Neural progenitor cell (in vitro differentiated cells): ENCODE data around the gene ZPBP. TPM values are rescaled to one million over a fixed set of nuclear protein-coding genes. Genes with fewer than 3 reads are reported as not detected.

Source experiments
- DNase-seq: peaks from one replicate; pipeline ENCODE4 v3.0.0-alpha.2; 2016; ENCODE audit warnings: low spot score
- H2AFZ ChIP-seq: fragments of 200-600 bp; sonication (generic); replicated peaks from 2 replicates; pipeline ENCODE4 v1.6.1; 2016; ENCODE audit warnings: antibody characterized with exemption
- H3F3A ChIP-seq: fragments of 200-600 bp; sonication (generic); 2 replicates; pipeline ENCODE4 v1.6.1; 2016; ENCODE audit warnings: antibody characterized with exemption, low read depth
- H3K27ac ChIP-seq: fragments of 200-600 bp; sonication (generic); 2 replicates; pipeline ENCODE4 v1.5.1; 2016; ENCODE audit warnings: mild to moderate bottlenecking
- H3K27me3 ChIP-seq: fragments of 200-600 bp; sonication (generic); 2 replicates; pipeline ENCODE4 v1.6.1; 2016; ENCODE audit warnings: mild to moderate bottlenecking, moderate library complexity
- H3K36me3 ChIP-seq: fragments of 200-600 bp; sonication (generic); 2 replicates; pipeline ENCODE4 v1.5.1; 2016
- H3K4me1 ChIP-seq: fragments of 200-600 bp; sonication (generic); 2 replicates; pipeline ENCODE4 v1.6.1; 2016; ENCODE audit warnings: mixed run types
- H3K4me2 ChIP-seq: fragments of 200-600 bp; sonication (generic); 2 replicates; pipeline ENCODE4 v1.6.1; 2016
- H3K4me3 ChIP-seq: fragments of 200-600 bp; sonication (generic); 2 replicates; pipeline ENCODE4 v1.5.1; 2016
- H3K79me2 ChIP-seq: fragments of 200-600 bp; sonication (generic); 2 replicates; pipeline ENCODE4 v1.6.1; 2016; ENCODE audit warnings: low read depth
- H3K9ac ChIP-seq: fragments of 200-600 bp; sonication (generic); 2 replicates; pipeline ENCODE4 v1.6.1; 2016
- H3K9me3 ChIP-seq: fragments of 200-600 bp; sonication (generic); 2 replicates; pipeline ENCODE4 v1.5.1; 2016; ENCODE audit warnings: low read depth
- H4K20me1 ChIP-seq: fragments of 200-600 bp; sonication (generic); 2 replicates; pipeline ENCODE4 v1.6.1; 2016; ENCODE audit warnings: low read depth
- H3K27ac Mint-ChIP-seq: 3 replicates; pipeline ENCODE4 v1.8.0; 2021; ENCODE audit warnings: mixed read lengths
- H3K27me3 Mint-ChIP-seq: 2 replicates; pipeline ENCODE4 v1.8.0; 2022; ENCODE audit warnings: low read depth, mild to moderate bottlenecking, inconsistent platforms, moderate library complexity, mixed read lengths; ENCODE audit not compliant: insufficient read depth
- H3K36me3 Mint-ChIP-seq: 3 replicates; pipeline ENCODE4 v1.8.0; 2021; ENCODE audit warnings: mixed read lengths
- H3K4me1 Mint-ChIP-seq: 3 replicates; pipeline ENCODE4 v1.8.0; 2021; ENCODE audit warnings: mixed read lengths
- H3K4me3 Mint-ChIP-seq: 3 replicates; pipeline ENCODE4 v1.8.0; 2021; ENCODE audit warnings: mild to moderate bottlenecking, moderate library complexity, mixed read lengths
- H3K9me3 Mint-ChIP-seq: 3 replicates; pipeline ENCODE4 v1.8.0; 2020; ENCODE audit warnings: mixed read lengths
- CTCF ChIP-seq: fragments of 200-600 bp; sonication (generic); IDR thresholded peaks from 2 replicates; pipeline ENCODE4 v1.5.1; 2017; ENCODE audit warnings: antibody characterized with exemption, mild to moderate bottlenecking
- EZH2 ChIP-seq: fragments of 200-600 bp; sonication (generic); IDR thresholded peaks from 2 replicates; pipeline ENCODE4 v1.6.1; 2017; ENCODE audit warnings: antibody characterized with exemption, mild to moderate bottlenecking, moderate library complexity
- EZH2phosphoT487 ChIP-seq: fragments of 200-600 bp; sonication (generic); IDR thresholded peaks from 2 replicates; pipeline ENCODE4 v1.6.1; 2017; ENCODE audit warnings: antibody characterized with exemption
- total RNA-seq: library from RNA; depleted of rRNA; stranded (reverse); fragments of >200 nt; gene quantifications from 2 replicates; pipeline ENCODE4 v1.2.3, GENCODE V29; 2015; ENCODE audit warnings: low replicate concordance

ZPBP gene
- total RNA-seq, result not detected in 2 replicates

- peak within 1 kb of the TSS; percentile 67 for H2AFZ ChIP-seq
- no peaks in the 10 kb centered on the region for H3K4me1 ChIP-seq
- Mint-ChIP-seq H3K9me3 (no peaks in the 10 kb centered on the region), H3K4me3 (no peak within 1 kb of the TSS), H3K36me3 (no peaks in the 10 kb centered on the region), H3K4me1 (no peaks in the 10 kb centered on the region), H3K27ac (no peak within 1 kb of the TSS), H3K27me3 (no peaks in the 10 kb centered on the region)
- peak within 1 kb of the TSS; percentile 51 for H3K4me2 ChIP-seq
- no peaks in the 10 kb centered on the region for H3K79me2 ChIP-seq
- H3K9ac ChIP-seq, result no peak within 1 kb of the TSS
- peak; percentile 60 for DNase-seq
- H3K27me3 ChIP-seq, result no peaks in the 10 kb centered on the region
- H3F3A ChIP-seq, result no peaks in the 10 kb centered on the region
- TF ChIP-seq EZH2 (no peak), CTCF (peak; percentile 90), EZH2phosphoT487 (peak; percentile 31)
- no peaks in the 10 kb centered on the region for H4K20me1 ChIP-seq
- H3K9me3 ChIP-seq, result no peaks in the 10 kb centered on the region
- peak within 1 kb of the TSS; percentile 32 for H3K4me3 ChIP-seq
- no peaks in the 10 kb centered on the region for H3K36me3 ChIP-seq
- no peak within 1 kb of the TSS for H3K27ac ChIP-seq
These were observed at the start of gene ZPBP for GRCh38 chr7:50092579-50093491. Gene ZPBP, minus strand, starts transcription at chr7:50093246. Its CDS starts 52 bp downstream, at chr7:50093194.

- no peak overlapping the region for H3K27ac ChIP-seq
- peak; percentile 39 for DNase-seq
- no peaks in the 10 kb centered on the region for H3K4me1 Mint-ChIP-seq
- no peaks in the 10 kb centered on the region for H3K79me2 ChIP-seq
- H3K4me2 ChIP-seq, result no peak overlapping the region
- no peaks in the 10 kb centered on the region for H3K36me3 ChIP-seq
- H3K36me3 Mint-ChIP-seq, result no peaks in the 10 kb centered on the region
- no peaks in the 10 kb centered on the region for H3K27me3 ChIP-seq
- peak overlapping the region; percentile 68 for H2AFZ ChIP-seq
- no peaks in the 10 kb centered on the region for H3K27me3 Mint-ChIP-seq
- H3K9me3 Mint-ChIP-seq, result no peaks in the 10 kb centered on the region
- peak overlapping the region; percentile 70 for H3K27ac Mint-ChIP-seq
- H4K20me1 ChIP-seq, result no peaks in the 10 kb centered on the region
- H3F3A ChIP-seq, result no peaks in the 10 kb centered on the region
- no peaks in the 10 kb centered on the region for H3K4me1 ChIP-seq
- no peak overlapping the region for H3K4me3 ChIP-seq
- peaks cover 3% of the 10 kb centered on the region for H3K9me3 ChIP-seq
- no peak overlapping the region for H3K4me3 Mint-ChIP-seq
- TF ChIP-seq EZH2phosphoT487 (no peak), EZH2 (no peak), CTCF (peak; percentile 77)
- no peak overlapping the region for H3K9ac ChIP-seq
These were observed 49.5 kb upstream of the ZPBP start for GRCh38 chr7:50142425-50143017.

- Histone ChIP-seq H3K4me3 (no peak overlapping the region), H3K4me1 (no peaks in the 10 kb centered on the region), H3K4me2 (no peak overlapping the region), H3K9ac (no peak overlapping the region), H3K79me2 (no peaks in the 10 kb centered on the region), H3F3A (no peaks in the 10 kb centered on the region), H2AFZ (no peak overlapping the region), H3K9me3 (peaks cover 3% of the 10 kb centered on the region), H3K27me3 (no peaks in the 10 kb centered on the region), H4K20me1 (no peaks in the 10 kb centered on the region), H3K36me3 (no peaks in the 10 kb centered on the region), H3K27ac (no peak overlapping the region)
- no peak for DNase-seq
- TF ChIP-seq CTCF, result no peak
- TF ChIP-seq EZH2, result no peak
- TF ChIP-seq EZH2phosphoT487, result no peak
- no peaks in the 10 kb centered on the region for H3K9me3 Mint-ChIP-seq
- no peak overlapping the region for H3K27ac Mint-ChIP-seq
- no peak overlapping the region for H3K4me3 Mint-ChIP-seq
- no peaks in the 10 kb centered on the region for H3K36me3 Mint-ChIP-seq
- no peaks in the 10 kb centered on the region for H3K4me1 Mint-ChIP-seq
- H3K27me3 Mint-ChIP-seq, result no peaks in the 10 kb centered on the region
These were observed 48.8 kb upstream of the ZPBP start for GRCh38 chr7:50141854-50142253.
